GM21526 (cell line): ENCODE results near the gene TPTE.
"Not testable (repeated sequence)": the region's sequence is repeated elsewhere in the genome, so short reads cannot be mapped to it uniquely, and the experiment has no call there.

Experiments
- ATAC-seq: cut with Tn5 transposase; IDR thresholded peaks from one replicate; pipeline ENCODE4 v1.9.1; 2021; ENCODE audit warnings: moderate library complexity; ENCODE audit not compliant: unreplicated experiment, low FRiP score

The TPTE gene

DNA sequence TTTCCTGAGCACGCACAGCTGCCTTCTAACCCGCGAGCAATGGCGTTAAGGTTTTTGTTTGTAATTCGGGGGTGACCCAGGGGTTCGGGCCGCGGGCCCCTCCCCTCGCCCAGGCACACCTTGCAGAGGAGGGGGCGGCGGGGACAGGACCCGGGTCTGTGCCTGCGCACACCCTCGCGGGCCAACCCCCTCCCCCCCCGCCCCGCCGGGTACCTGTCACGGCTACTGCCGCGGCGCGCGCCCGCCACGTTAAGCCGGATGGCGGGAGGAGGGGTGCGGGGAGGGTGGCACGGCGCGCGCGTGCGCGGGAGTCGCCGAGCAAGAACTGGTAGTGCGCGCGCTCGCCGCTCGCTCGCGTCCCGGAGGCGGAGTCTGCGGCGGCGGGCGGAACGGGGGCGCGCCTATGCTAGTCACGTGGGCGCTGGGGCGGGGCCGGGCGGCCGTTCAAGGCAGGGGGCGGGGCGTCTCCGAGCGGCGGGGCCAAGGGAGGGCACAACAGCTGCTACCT lies at the start of gene TPTE:
Gene TPTE (plus strand): TSS at position 493 of the 508 bp plus-strand sequence. CDS start 17,141 bp downstream, outside the sequence.
- no peak for ATAC-seq

DNA sequence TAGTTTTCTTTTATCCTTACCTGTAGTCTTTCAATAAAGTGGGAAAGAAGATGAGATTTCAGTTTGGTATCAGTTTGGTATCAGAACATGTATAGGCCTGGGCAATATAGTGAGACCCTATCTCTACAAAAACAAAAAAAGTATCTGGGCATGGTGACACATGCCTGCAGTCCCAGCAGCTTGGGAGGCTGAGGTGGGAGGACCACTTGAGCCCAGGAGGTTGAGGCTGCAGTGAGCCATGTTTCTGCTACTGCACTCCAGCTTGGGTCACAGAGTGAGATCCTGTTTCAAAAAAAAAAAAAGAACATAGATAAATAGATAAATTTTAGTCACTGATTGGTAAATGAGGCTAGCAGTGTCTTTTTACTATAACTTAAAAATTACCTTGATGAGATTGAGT lies 49.4 kb upstream of the TPTE start:
- ATAC-seq, result not testable (repeated sequence)

DNA sequence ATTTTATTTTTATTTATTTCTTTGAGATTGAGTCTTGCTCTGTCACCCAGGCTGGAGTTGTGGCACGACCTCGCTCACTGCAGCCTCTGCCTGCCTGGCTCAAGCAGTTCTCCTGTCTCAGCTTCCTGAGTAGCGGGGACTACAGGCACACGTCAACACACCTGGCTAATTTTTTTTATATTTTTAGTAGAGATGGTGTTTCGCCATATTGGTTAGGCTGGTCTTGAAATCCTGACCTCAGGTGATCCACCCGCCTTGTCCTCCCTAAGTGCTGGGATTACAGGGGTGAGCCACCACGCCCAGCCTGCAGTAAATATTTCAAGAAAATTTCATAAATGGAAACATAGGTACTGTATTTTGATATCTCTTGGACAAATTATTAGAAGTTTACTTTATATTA lies 43.6 kb upstream of the TPTE start:
- not testable (repeated sequence) for ATAC-seq

DNA sequence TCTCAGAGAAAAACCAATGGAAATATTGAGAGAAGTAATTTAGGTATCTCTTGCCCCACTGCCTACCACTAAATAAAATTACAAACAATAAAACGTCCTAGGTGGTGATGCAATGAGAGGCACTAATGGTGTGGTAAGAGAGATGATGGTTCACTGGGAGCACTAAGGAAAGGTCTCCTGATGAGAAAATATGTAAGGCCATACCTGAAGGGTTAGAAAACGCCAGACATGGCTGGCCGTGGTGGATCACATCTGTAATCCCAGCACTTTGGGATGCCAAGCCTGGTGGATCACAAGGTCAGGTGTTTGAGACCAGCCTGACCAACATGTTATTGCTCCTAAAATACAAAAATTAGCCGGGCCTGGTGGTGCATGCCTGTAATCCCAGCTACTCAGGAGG lies 41.5 kb upstream of the TPTE start:
- not testable (repeated sequence) for ATAC-seq

GRCh38 chr21:10484864-10485263 lies 36.5 kb upstream of the TPTE start:
- not testable (repeated sequence) for ATAC-seq

DNA sequence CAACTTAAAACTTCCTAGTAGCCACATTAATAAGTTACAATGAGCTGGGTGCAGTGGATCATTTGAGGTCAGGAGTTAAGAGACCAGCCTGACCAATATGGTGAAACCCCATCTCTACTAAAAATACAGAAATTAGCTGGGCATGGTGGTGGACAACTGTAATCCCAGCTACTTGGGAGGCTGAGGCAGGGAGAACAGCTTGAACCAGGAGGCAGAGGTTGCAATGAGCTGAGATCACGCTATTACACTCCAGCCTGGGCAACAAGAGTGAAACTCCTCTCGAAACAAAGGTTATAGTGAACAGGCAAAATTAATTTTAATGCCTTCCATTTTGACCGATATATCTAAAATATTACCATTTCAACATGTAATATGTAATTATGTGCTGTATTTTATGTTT lies 30.9 kb upstream of the TPTE start:
- ATAC-seq, result not testable (repeated sequence)

DNA sequence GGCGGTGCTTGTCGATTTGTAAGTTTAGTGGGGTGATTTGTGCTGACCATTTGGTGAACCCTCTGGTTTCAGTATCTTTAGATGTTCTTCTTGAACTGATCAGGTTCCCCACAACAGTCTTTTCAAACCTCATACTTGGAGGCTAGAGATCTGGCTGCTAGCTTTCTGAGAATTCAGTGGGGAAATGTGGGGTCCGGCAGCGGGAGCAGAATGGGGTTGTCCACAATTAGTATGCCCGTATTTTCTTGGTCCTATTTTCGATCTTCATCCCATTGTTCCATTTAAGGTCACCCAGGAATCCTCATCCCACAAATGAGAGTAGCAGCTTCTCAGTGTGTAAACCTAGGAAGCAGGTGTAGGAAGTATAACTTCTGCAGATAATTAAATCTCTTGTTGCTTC lies 10.3 kb upstream of the TPTE start:
- no peak for ATAC-seq

GRCh38 chr21:10516889-10517288 lies 4.5 kb upstream of the TPTE start:
- ATAC-seq, result not testable (repeated sequence)

GRCh38 chr21:10517904-10518303 lies 3.5 kb upstream of the TPTE start:
- not testable (repeated sequence) for ATAC-seq

DNA sequence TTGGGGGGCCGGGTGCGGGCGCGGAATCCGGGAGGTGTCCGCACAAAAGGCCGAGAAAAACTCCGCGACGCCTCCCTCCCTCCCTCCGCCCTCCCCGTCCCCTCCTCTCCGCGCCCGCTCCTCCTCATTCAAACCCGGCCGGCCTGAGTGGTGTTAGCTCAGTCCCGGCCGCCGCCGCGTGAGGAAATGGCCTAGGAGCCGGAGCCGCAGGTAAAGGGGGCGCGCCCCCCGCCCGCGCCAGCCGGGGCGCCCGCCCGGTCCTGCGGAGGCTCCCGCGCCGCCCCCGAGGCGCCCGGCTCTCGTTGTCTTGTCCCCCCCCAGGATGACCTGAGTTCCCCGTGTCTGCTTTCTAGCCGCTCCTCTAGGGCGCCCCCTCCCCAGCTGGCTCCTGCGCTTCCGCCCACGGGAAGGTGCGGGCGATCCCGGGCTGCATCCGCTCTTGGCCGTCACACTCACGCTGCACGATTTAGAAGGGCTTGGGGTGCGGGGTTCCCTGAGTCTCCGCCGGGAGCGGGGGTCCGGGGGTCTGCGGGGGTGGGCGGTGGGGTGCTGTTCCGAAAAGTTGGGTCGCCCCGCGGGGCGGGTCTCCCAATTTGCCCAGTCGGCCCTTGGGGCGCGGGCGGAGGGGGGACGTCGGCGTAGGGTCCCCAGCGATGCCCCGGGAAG lies 585 bp downstream of the TPTE start:
- not testable (repeated sequence) for ATAC-seq

GRCh38 chr21:10539956-10540355 lies 18.6 kb downstream of the TPTE start:
- ATAC-seq, result no peak

DNA sequence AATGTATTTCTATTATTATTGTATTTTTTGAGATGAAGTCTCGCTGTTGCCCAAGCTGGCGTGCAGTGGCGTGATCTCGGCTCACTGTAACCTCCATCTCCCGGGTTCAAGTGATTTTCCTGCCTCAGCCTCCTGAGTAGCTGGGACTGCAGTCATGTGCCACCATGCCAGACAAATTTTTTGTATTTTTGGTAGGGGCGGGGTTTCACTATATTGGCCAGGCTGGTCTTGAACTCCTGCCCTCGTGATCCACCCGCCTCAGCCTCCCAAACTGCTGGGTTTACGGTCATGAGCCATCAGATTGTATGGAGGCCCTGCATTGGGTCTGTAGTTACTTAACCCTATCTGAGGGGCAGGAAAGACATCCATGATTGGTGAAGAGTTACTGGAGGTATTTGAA lies 23.0 kb downstream of the TPTE start:
- not testable (repeated sequence) for ATAC-seq

DNA sequence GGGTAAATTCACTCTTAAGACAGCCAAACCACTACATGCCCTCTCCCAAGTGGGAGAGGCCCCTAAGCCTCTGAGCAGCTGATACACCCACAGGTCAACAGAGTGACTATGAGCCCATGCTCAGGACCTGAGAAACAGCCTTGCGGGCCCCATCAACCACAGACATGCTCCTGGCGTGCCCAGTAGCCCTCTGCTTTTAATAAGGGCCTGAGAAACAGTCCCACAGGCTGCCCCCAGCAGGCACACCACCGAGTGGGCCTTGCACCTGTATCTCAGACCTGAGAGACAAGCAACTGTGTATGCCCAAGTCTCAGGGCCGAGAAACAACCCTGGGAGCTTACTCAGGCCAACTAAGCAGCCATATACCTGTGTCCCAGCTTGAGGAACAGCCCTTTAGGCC lies 26.5 kb downstream of the TPTE start:
- not testable (repeated sequence) for ATAC-seq

DNA sequence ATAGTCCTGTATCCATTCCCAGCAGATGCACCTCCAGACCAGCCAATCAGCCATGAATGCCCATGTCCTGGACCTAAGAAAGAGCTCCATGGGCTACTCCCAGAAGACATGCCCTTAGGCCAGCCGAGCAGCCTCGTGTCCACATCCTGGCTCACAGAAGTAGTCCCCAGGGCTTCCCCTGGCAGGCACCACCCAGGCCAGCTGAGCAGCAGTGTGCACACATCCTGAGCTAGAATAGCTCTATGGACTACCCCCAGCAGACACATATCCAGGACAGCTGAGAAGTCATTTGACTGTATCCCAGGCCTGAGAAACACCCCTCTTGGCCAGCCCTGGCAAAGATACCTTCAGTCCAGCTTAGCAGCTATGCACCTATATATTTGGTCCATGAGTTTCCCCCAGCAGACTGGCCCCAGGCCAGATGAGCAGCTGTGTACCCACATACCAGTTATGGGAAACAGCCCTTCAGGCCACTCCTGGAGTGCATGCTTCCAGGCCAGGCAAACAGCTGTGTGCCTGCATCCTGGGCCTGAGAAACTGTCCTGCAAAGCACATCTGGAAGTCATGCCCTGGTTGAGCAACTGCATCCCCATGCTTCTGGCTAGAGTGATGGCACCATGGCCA lies 27.1 kb downstream of the TPTE start:
- not testable (repeated sequence) for ATAC-seq

GRCh38 chr21:10570803-10571202 lies 49.4 kb downstream of the TPTE start:
- ATAC-seq, result not testable (repeated sequence)

GRCh38 chr21:10574531-10575310 lies 53.3 kb downstream of the TPTE start:
- not testable (repeated sequence) for ATAC-seq

DNA sequence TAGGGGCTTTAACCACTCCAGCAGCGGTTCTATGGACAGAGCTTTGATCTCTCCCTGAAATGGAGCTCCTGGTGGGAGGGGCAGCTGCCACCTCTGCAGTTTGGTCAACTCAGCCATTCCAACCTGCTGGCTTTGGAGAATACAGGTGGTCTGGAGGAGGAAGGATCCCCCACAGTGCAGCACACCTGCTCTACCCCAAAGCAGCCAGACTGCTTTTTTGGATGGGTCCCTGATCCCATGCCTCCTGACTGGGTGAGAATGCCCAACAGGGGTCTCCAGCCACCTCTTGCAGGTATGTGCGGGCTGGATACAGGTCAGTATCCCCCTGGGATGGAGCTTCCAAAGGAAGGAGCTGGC lies 53.9 kb downstream of the TPTE start:
- ATAC-seq, result no peak

GRCh38 chr21:10578910-10579309 lies 57.5 kb downstream of the TPTE start:
- not testable (repeated sequence) for ATAC-seq

GRCh38 chr21:10589115-10589514 lies 67.7 kb downstream of the TPTE start:
- ATAC-seq, result not testable (repeated sequence)

- not testable (repeated sequence) for ATAC-seq
Observed at GRCh38 chr21:10607074-10607473, 85.7 kb downstream of the TPTE start.

- not testable (repeated sequence) for ATAC-seq
Observed at GRCh38 chr21:10614285-10614684, 92.9 kb downstream of the TPTE start.
